DND-41 (cell line): Measurements from ENCODE around the gene CHRNE.

Experiments
- CTCF ChIP-seq: IDR thresholded peaks from 2 replicates; pipeline ENCODE4 v1.5.1; 2012; ENCODE audit warnings: borderline replicate concordance, low read length, moderate library complexity, mild to moderate bottlenecking; ENCODE audit not compliant: poor library complexity, severe bottlenecking; ENCODE audit errors: extremely low read depth
- EZH2 ChIP-seq: IDR thresholded peaks from 3 replicates; pipeline ENCODE4 v1.6.1; 2012; ENCODE audit warnings: borderline replicate concordance, low read depth, mild to moderate bottlenecking, moderate library complexity, low read length, inconsistent platforms; ENCODE audit not compliant: severe bottlenecking

GRCh38 chr17:4853208-4853671 is 49.7 kb downstream of the CHRNE start:
- TF ChIP-seq EZH2 (no peak), CTCF (no peak)
